ENCODE measurements around the gene FIGN.

The FIGN gene

DNA sequence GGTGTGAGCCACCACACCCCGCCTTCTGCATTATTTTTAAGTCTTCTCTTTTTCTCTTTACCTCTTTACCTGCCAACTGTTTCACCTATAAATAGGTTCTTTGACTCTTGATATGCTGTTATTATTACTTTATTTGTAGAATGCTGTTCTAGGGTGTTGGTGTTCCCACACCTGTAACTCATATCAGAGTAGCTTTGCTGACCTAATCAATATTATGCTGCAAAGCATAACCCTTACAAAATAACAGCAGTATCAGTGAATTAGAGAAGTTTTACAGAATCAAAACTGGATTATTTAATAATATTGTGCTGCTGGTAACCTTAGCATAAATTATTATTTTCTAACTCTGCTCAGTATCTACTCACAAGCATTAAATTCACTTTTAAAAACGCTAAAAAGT lies 161.5 kb downstream of the FIGN start:
- H3K27me3 ChIP-seq (ENCODE audit: low read depth, low read length) = no peaks in the 10 kb centered on the region
- no peak overlapping the region for H3K4me3 ChIP-seq (ENCODE audit: low read depth in 1 of 2, low read length in 2 of 2)
- no peak overlapping the region for H3K27ac ChIP-seq (ENCODE audit: low read length)
- H3K9me3 ChIP-seq (ENCODE audit: control insufficient read depth in 1 of 2, low read length in 2 of 2) = peaks cover 0 to 3% of the 10 kb centered on the region in 2 donors
- no peaks in the 10 kb centered on the region for H3K36me3 ChIP-seq (ENCODE audit: control insufficient read depth in 1 of 2, insufficient read depth in 2 of 2, low read length in 2 of 2)
- no peaks in the 10 kb centered on the region for H3K4me1 ChIP-seq (ENCODE audit: control insufficient read depth in 1 of 2, insufficient read depth in 2 of 2, low read length in 2 of 2)

GRCh38 chr2:163573652-163574051 lies 162.2 kb downstream of the FIGN start:
- Histone ChIP-seq H3K4me1 (ENCODE audit: control insufficient read depth in 1 of 2, insufficient read depth in 2 of 2, low read length in 2 of 2) (no peaks in the 10 kb centered on the region), H3K27ac (ENCODE audit: low read length) (no peak overlapping the region), H3K27me3 (ENCODE audit: low read depth, low read length) (no peaks in the 10 kb centered on the region), H3K36me3 (ENCODE audit: control insufficient read depth in 1 of 2, insufficient read depth in 2 of 2, low read length in 2 of 2) (no peaks in the 10 kb centered on the region), H3K4me3 (ENCODE audit: low read depth in 1 of 2, low read length in 2 of 2) (no peak overlapping the region), H3K9me3 (ENCODE audit: control insufficient read depth in 1 of 2, low read length in 2 of 2) (peaks cover 0 to 3% of the 10 kb centered on the region in 2 donors)

GRCh38 chr2:163572850-163573249 lies 163.0 kb downstream of the FIGN start:
- no peak overlapping the region for H3K27ac ChIP-seq (ENCODE audit: low read length)
- no peak overlapping the region for H3K4me3 ChIP-seq (ENCODE audit: low read depth in 1 of 2, low read length in 2 of 2)
- peaks cover 0 to 3% of the 10 kb centered on the region in 2 donors for H3K9me3 ChIP-seq (ENCODE audit: control insufficient read depth in 1 of 2, low read length in 2 of 2)
- no peaks in the 10 kb centered on the region for H3K4me1 ChIP-seq (ENCODE audit: control insufficient read depth in 1 of 2, insufficient read depth in 2 of 2, low read length in 2 of 2)
- H3K27me3 ChIP-seq (ENCODE audit: low read depth, low read length) = no peaks in the 10 kb centered on the region
- no peaks in the 10 kb centered on the region for H3K36me3 ChIP-seq (ENCODE audit: control insufficient read depth in 1 of 2, insufficient read depth in 2 of 2, low read length in 2 of 2)

DNA sequence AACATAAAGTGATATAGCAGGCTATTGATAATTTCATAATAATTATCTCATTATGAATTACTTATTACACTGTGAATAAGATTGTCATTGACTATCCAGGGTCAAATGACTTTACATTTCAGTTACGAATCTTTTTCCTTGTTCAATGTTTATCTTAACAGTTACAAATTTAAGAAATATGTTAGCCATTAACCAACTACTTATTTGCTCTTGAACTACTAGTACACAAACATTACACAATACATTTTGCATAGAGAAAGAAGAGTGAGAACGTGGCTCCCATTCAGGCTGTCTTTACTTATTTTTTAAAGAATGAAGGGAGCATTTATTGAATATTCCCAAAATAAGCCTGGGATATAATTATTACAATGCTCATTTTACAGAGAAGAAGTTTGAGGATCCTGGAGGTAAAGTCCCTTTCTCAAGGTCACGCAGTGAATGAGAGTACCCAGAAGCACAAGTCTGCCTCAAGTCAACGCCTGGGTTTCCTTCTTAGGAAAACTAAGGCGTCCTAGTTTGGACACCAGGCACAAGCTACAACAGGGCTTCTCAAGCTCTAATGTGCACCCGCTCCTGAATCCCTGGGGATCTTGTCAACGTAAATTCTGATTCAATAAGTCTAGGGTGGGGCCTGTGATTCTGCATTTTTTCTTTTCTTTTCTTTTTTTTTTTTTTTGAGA lies 164.2 kb downstream of the FIGN start:
- Histone ChIP-seq H3K9me3 (ENCODE audit: control insufficient read depth in 1 of 2, low read length in 2 of 2) (peaks cover 0 to 3% of the 10 kb centered on the region in 2 donors), H3K27ac (ENCODE audit: low read length) (no peak overlapping the region), H3K4me1 (ENCODE audit: control insufficient read depth in 1 of 2, insufficient read depth in 2 of 2, low read length in 2 of 2) (no peaks in the 10 kb centered on the region), H3K27me3 (ENCODE audit: low read depth, low read length) (no peaks in the 10 kb centered on the region), H3K4me3 (ENCODE audit: low read depth in 1 of 2, low read length in 2 of 2) (no peak overlapping the region), H3K36me3 (ENCODE audit: control insufficient read depth in 1 of 2, insufficient read depth in 2 of 2, low read length in 2 of 2) (no peaks in the 10 kb centered on the region)

- peaks cover 0 to 3% of the 10 kb centered on the region in 2 donors for H3K9me3 ChIP-seq (ENCODE audit: control insufficient read depth in 1 of 2, low read length in 2 of 2)
- no peak overlapping the region for H3K4me3 ChIP-seq (ENCODE audit: low read depth in 1 of 2, low read length in 2 of 2)
- no peaks in the 10 kb centered on the region for H3K27me3 ChIP-seq (ENCODE audit: low read depth, low read length)
- H3K27ac ChIP-seq (ENCODE audit: low read length) = no peak overlapping the region
- no peaks in the 10 kb centered on the region for H3K4me1 ChIP-seq (ENCODE audit: control insufficient read depth in 1 of 2, insufficient read depth in 2 of 2, low read length in 2 of 2)
- H3K36me3 ChIP-seq (ENCODE audit: control insufficient read depth in 1 of 2, insufficient read depth in 2 of 2, low read length in 2 of 2) = no peaks in the 10 kb centered on the region
Measured at GRCh38 chr2:163570391-163570790, 165.4 kb downstream of the FIGN start.

GRCh38 chr2:163565192-163565591 lies 170.6 kb downstream of the FIGN start:
- Histone ChIP-seq H3K27me3 (ENCODE audit: low read depth, low read length) (no peaks in the 10 kb centered on the region), H3K9me3 (ENCODE audit: control insufficient read depth in 1 of 2, low read length in 2 of 2) (no peaks in the 10 kb centered on the region), H3K4me1 (ENCODE audit: control insufficient read depth in 1 of 2, insufficient read depth in 2 of 2, low read length in 2 of 2) (no peaks in the 10 kb centered on the region), H3K4me3 (ENCODE audit: low read depth in 1 of 2, low read length in 2 of 2) (no peak overlapping the region), H3K27ac (ENCODE audit: low read length) (no peak overlapping the region), H3K36me3 (ENCODE audit: control insufficient read depth in 1 of 2, insufficient read depth in 2 of 2, low read length in 2 of 2) (no peaks in the 10 kb centered on the region)

- Histone ChIP-seq H3K27me3 (ENCODE audit: low read depth, low read length) (no peaks in the 10 kb centered on the region), H3K9me3 (ENCODE audit: control insufficient read depth in 1 of 2, low read length in 2 of 2) (no peaks in the 10 kb centered on the region), H3K4me1 (ENCODE audit: control insufficient read depth in 1 of 2, insufficient read depth in 2 of 2, low read length in 2 of 2) (no peaks in the 10 kb centered on the region), H3K4me3 (ENCODE audit: low read depth in 1 of 2, low read length in 2 of 2) (no peak overlapping the region), H3K27ac (ENCODE audit: low read length) (no peak overlapping the region), H3K36me3 (ENCODE audit: control insufficient read depth in 1 of 2, insufficient read depth in 2 of 2, low read length in 2 of 2) (no peaks in the 10 kb centered on the region)
Measured at GRCh38 chr2:163564236-163564635, 171.6 kb downstream of the FIGN start.

- Histone ChIP-seq H3K27ac (ENCODE audit: low read length) (no peak overlapping the region), H3K4me1 (ENCODE audit: control insufficient read depth in 1 of 2, insufficient read depth in 2 of 2, low read length in 2 of 2) (no peaks in the 10 kb centered on the region), H3K27me3 (ENCODE audit: low read depth, low read length) (no peaks in the 10 kb centered on the region), H3K36me3 (ENCODE audit: control insufficient read depth in 1 of 2, insufficient read depth in 2 of 2, low read length in 2 of 2) (no peaks in the 10 kb centered on the region), H3K4me3 (ENCODE audit: low read depth in 1 of 2, low read length in 2 of 2) (no peak overlapping the region), H3K9me3 (ENCODE audit: control insufficient read depth in 1 of 2, low read length in 2 of 2) (no peaks in the 10 kb centered on the region)
Measured at GRCh38 chr2:163563336-163563735, 172.5 kb downstream of the FIGN start.

GRCh38 chr2:163558251-163559021 lies 177.4 kb downstream of the FIGN start:
- H3K27me3 ChIP-seq (ENCODE audit: low read depth, low read length) = no peaks in the 10 kb centered on the region
- H3K4me3 ChIP-seq (ENCODE audit: low read depth in 1 of 2, low read length in 2 of 2) = no peak overlapping the region
- H3K27ac ChIP-seq (ENCODE audit: low read length) = no peak overlapping the region
- H3K36me3 ChIP-seq (ENCODE audit: control insufficient read depth in 1 of 2, insufficient read depth in 2 of 2, low read length in 2 of 2) = no peaks in the 10 kb centered on the region
- no peaks in the 10 kb centered on the region for H3K4me1 ChIP-seq (ENCODE audit: control insufficient read depth in 1 of 2, insufficient read depth in 2 of 2, low read length in 2 of 2)
- H3K9me3 ChIP-seq (ENCODE audit: control insufficient read depth in 1 of 2, low read length in 2 of 2) = no peaks in the 10 kb centered on the region

- Histone ChIP-seq H3K4me1 (ENCODE audit: control insufficient read depth in 1 of 2, insufficient read depth in 2 of 2, low read length in 2 of 2) (no peaks in the 10 kb centered on the region), H3K4me3 (ENCODE audit: low read depth in 1 of 2, low read length in 2 of 2) (no peak overlapping the region), H3K36me3 (ENCODE audit: control insufficient read depth in 1 of 2, insufficient read depth in 2 of 2, low read length in 2 of 2) (no peaks in the 10 kb centered on the region), H3K27me3 (ENCODE audit: low read depth, low read length) (no peaks in the 10 kb centered on the region), H3K9me3 (ENCODE audit: control insufficient read depth in 1 of 2, low read length in 2 of 2) (no peaks in the 10 kb centered on the region), H3K27ac (ENCODE audit: low read length) (no peak overlapping the region)
Measured at GRCh38 chr2:163556511-163556910, 179.3 kb downstream of the FIGN start.

DNA sequence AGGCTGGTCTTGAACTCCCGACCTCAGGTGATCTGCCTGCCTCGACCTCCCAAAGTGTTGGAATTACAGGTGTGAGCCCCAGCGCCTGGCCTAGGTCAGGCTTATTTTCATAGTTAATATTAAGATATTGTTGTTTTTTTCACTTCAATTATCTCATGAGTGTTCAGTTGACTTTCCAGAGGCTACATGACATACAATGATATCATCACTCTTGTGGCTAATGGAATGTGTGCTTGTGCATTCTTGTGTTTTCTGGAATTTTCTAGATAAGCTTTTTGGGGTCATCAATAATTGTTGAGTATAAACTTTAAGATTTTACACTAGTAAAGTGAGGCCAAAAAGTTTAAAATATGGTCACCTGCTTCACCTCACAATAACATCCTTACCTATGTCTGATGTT lies 180.9 kb downstream of the FIGN start:
- no peaks in the 10 kb centered on the region for H3K4me1 ChIP-seq (ENCODE audit: control insufficient read depth in 1 of 2, insufficient read depth in 2 of 2, low read length in 2 of 2)
- no peaks in the 10 kb centered on the region for H3K36me3 ChIP-seq (ENCODE audit: control insufficient read depth in 1 of 2, insufficient read depth in 2 of 2, low read length in 2 of 2)
- no peak overlapping the region for H3K4me3 ChIP-seq (ENCODE audit: low read depth in 1 of 2, low read length in 2 of 2)
- no peaks in the 10 kb centered on the region for H3K9me3 ChIP-seq (ENCODE audit: control insufficient read depth in 1 of 2, low read length in 2 of 2)
- H3K27ac ChIP-seq (ENCODE audit: low read length) = no peak overlapping the region
- H3K27me3 ChIP-seq (ENCODE audit: low read depth, low read length) = no peaks in the 10 kb centered on the region

Data from muscle layer of duodenum (tissue), 2 donors.